Activated CD4-positive, CD25-positive, alpha-beta regulatory T cell treated with anti-CD3 and anti-CD28 coated beads, Interleukin-2, amount 50 U/mL, for 16 hours (primary cell): ENCODE data around the gene TUBGCP3.

Source experiments
- DNase-seq: peaks from one replicate; pipeline ENCODE4 v3.0.0-alpha.2; 2020; ENCODE audit warnings: low read depth, low spot score

The TUBGCP3 gene

DNA sequence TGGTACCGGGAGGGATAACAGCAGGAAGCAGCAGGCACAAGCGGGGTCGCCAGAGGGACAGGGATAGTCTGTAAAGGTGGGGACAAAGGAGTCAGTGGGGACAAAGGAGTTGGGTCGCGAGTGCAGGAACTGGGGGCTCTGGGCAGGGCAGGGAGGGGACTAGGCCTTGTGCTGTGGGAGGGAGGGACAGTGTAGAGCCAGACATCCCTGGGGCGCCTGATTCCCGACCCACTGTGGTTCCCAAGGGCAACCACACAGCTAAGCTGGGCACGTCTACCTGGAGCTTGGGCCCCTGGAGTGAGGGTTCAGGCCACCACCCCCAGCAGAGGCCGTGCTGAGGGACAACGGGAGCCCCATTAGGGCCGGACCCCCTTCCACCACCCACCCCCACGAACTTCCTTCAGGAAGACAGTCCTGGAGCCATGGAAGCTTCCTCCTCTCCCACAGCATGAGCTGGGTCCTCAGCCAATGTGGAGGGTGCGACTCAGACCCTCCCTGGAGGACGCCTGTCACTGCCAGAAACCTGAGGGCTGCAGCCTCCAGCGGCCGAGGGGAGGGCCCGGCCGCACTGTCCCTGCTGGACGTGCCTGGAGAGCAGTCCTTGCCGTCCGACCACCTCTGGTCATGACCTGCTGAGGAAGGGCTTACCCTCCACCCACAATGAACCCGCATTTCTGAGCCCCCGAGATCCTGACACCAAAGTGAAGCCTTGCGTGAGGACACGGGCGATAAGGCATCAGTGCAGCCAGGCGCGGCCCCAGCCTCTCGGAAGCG, 133.9 kb downstream of the TUBGCP3 start:
- DNase-seq: no peak

DNA sequence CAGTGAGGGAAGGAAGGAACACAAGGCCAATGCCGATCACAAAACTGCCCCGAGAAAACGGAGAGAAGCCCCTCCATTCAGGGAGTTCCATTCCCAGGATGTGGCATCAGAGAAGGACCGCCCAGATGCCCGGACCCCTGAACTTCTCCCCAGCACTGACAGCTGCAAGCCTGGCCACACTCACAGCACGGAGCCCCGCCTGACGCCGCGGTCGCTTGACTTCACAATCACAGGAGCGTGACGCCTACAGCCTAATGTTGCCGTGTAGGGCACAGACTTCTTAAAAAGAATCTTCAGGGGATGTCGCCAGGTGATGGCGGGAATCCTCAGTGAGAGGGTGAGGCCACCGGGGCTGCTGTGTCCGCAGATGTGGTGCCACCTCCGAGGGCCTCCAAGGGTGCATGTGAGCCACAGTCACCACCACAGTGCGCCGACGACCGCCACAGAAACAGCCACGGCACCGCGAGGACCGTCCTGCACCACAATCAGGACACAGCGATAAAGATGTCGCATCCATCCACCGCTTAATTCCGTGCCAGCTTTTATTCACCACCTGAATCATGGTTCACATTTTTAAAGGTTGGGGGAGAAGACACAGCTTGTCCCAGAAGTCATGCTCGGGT, 134.6 kb downstream of the TUBGCP3 start:
- no peak for DNase-seq

DNA sequence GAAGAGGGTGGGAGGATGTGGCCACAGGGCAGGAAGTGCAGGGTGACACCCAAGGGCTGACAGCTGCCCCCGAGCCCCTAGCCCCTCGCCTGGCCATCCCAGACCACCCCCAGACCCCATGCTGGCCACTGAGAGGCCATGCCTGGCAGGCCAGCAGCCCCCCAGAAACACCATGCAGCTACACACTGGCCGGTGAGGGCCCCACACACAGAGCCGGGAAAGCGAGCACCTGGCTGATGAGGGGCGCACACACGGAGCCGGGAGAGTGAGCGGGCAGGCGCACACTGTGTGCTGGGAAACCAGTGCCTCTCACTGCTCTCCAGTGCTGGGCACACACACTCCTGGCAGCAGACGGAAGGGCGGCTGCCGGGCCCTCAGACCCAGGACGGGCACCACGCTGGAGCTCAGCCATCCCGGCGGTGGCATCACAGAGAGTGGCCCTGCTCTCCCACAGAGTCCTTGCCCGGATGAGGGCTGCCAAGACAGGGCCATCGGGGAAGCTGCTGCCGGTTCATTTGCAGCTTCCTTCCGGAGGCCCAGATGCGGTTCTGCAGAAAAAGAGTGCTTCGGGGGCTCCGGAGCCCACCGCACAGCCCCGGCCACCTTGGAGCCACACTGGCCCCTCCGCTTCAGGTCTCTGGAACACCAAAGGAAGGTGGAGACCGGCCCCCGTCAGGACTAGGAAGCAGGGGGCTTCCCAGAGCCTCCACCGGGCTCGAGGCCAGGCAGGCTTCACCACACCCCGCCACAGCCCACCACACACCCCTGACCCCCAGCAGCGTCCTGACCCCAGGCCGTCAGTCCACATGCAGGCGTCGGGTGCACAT, 135.4 kb downstream of the TUBGCP3 start:
- no peak for DNase-seq

DNA sequence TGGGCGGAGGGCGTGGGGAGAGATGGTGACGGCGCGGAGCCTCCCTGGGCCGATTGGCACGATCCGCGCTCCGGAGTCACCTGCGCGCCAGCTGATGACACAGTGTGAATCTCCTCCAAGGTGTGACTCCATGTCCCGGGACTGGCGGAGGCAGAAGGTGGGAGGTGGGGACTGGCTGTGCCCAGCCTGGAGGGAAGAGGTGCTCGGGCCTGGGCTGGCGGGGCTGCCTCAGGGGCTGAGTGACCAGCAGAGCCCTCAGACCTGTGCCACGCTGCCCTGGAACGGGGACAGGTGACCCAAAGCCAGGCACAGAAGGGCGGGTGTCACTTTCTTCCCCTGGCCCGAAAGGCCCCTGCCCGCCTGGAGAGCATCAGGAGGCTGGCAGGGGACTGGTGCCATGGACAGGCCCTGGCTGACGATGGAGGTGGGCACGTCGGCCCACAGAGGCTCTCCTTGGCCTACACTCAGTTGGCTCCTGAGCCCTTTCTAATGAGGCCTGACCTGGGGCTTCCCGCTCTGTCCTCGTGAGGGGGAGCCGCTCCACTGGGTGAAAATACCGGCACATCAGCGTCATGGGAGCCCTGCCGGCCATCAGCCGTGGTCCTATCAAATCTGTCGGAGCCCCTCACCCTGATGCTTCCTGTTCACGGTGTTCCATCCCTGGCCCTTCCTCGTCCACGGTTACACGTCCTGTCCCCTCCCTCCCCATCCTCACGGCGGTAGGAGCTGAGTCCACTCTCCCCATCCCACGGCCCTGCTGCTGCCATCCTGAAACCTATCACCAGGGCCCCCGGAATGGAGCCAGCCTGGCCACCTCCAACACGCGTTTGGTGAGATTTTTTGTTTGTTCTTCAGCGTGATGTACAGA, 136.2 kb downstream of the TUBGCP3 start:
- no peak for DNase-seq

DNA sequence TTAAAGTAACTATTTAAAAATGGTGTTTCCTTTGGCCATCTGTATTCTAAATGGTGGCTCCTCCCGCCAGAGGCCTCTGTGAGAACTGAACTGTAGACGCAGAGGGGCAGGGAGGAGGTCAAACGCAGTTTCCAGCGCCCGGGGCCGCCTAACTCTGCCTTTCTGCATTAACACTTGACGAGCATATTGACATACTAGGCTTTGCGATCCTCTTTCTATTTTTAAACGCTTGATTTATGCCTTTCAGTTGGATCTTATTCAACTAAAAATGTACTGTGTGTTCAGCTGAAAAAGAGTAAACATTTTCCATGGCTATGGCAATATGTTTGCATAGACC, 137.1 kb downstream of the TUBGCP3 start:
- no peak for DNase-seq

DNA sequence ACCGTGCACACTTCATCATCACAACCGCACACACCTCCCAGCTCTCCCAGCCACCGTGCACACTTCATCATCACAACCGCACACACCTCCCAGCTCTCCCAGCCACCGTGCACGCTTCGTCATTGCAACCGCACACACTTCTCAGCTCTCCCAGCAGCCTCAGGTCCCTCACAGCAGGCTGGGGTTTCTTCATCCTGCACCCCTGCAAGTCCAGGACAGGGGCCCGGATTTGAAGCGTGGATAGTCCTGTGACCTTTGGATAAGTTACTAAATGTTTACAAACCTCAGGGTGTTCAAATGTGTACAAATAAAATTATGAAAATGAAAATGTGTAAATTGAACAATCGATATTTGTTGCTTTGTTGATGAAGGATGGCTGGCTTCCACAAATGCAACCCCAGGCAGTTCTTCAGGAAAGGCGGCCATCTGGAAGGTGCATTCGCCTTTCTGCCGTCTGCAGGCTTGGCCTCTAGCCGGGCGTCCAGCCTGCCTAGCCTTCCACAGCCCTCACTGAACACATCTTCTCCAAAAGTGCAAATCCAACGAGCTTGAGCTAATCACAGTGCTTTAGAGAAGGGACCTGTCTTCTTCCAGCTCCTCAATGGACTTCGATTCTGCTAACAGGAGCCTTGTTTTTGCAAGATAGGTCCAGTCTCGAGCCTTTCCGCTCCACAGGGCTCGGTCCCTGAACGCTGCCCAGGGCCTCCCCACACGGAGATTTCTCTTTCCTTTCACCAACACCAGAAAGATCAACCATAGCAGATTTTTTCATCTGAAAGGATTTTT, 137.6 kb downstream of the TUBGCP3 start:
- no peak for DNase-seq

DNA sequence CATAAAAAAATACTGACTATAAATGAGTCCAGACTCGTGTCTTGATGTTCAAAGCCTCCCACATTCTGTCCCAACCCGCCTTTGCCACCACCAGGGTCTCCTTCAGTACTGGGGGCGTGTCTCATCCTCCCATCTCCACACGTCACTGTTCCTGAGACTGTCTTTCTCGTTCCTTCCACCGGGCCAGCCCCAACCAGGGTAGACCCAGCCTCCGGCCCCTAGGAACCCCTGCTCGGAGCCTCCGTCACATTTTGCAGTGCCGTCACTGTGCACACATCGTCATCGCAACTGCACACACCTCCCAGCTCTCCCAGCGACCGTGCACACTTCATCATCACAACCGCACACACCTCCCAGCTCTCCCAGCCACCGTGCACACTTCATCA, 138.4 kb downstream of the TUBGCP3 start:
- DNase-seq: no peak

DNA sequence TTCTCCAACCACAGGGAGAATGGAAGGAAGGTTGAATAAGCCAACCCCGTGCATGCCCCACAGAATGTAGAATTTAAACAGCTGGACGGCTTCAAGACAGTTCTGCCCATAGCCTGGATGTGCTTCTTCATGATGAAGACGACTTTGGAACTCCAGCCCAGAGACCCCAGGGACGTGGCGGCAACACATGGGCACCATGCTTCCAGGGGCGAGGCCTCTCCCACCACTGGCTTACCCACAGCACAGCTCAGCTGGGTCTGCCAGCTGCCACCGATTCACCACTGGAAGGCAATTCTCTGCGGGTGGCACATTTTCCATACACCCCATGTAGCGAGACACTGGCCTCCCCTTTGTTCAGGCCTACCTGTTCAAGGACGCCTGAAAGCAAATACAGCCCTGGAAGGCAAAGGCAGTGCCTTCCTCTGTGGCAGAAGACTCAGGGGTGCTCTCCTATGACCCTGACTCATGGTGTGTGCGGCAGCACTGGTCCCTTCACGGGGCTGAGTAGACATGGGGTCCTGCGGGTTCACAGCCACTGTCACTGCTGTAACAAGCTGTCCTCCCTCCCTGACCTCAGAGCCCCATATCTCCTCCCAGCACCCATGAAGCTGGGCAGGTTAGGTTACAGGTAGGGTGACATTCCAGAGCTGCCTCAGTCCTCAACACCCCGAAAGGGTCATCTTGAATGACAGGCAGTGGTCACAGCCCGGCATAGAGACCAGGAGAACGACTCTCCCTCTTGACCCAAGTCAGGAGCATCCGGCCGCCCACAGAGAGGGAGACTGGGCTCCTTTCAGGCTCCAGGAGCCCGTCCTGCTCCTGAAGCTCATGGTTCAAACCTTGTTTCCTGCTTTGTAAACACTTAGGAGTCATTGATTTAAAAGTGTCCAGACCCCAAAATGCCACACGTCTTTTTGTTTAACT, 139.1 kb downstream of the TUBGCP3 start:
- DNase-seq: no peak

DNA sequence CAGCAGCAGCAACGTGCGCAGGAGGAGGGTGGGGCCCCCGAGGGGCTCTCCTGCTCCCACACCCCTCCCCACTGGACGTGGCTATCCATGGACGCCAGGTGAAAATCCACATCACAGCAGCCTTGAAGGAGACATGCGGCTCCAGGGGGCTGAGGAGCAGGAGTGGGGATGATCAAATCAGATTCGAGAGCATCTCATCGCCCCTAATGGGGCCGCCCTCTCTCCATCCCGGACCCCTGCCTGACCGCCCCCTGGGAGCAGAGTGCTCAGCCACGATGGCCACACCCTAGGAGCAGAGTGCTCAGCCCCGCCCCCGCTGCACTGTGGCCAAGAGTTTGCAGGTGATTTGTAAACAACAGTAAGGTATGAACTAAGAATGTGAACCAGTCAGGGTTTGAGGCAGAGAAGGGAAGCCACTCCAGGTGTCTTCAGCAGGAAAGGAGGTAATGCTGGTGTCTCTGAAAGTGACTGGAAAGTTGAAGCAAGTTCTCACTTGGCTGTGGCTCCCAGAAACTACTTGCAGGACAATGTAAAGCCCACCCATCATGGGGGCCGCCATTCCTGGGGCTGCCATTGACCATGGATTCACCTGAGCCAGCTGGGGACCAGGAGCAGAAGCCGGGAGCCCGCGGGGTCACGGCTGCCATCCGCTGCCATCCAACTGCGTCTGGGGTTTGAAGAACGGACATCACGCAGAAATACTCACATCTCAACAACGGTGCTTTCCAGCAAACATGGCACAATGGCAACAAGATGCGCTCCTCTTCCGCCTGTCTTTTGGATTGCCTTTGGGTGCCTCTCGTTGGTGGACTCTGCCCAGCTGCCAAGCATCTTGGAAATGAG, 140.0 kb downstream of the TUBGCP3 start:
- no peak for DNase-seq

DNA sequence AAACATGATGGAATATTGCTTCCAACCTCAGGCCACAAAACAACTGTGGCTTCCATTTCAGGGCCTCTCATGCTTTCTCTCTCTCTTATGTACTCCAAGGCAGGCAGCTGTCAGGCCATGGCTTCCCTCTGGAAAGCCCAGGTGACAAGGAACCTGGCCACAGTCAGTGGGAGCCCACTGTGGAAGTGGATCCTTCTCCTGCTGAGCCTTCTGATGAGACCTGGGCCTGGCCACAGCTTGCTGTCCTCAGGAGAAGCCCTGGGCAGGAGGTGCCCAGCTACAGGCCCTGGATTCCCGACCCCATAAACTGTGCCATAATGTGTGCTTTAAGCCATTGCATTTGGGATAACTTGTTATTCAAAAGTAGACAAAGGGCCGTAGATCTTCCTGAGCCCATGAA, 140.6 kb downstream of the TUBGCP3 start:
- no peak for DNase-seq

DNA sequence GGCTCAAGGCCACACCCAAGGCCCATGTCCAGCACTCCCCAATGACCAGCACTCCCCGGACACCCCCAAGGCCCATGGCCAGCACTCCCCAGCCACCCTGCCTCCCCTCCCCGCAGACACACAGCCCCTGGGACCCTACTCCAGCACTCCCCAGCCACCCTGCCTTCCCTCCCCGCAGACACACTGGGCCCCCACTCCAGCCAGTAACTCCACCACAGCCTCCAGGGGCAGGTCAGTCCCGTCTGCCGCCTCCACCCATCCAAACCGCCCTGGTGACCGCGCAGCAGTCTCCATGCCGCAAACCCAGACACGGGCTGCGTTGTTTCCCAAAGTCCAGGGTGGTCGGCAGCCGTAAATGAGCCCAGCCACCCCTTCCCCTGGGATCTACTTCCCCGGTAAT, 141.1 kb downstream of the TUBGCP3 start:
- no peak for DNase-seq

DNA sequence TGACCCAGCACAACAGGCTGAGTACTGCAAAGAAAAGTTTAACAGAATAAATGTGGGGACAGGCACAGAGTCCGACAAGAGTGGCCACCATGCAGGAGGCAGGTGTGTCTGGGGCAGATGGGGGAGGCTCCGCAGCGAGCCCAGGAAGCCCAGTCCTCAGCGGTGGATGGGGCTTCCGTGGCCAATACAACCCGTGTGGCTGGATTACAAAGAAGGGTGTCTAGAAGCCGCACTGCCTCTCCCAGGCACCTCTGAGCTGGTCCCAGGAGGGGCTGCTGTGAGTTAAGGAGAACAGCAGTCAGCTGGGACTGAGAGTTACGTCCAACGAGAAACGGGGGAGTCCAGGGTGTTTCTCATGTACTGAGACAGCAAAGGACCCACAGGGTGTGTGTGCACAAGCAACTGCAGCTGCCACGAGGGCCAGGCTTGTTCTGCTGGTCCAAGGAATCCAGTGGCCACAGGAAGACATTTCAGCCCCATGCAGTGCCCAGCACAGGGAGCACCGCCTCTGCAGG, 141.5 kb downstream of the TUBGCP3 start:
- no peak for DNase-seq

DNA sequence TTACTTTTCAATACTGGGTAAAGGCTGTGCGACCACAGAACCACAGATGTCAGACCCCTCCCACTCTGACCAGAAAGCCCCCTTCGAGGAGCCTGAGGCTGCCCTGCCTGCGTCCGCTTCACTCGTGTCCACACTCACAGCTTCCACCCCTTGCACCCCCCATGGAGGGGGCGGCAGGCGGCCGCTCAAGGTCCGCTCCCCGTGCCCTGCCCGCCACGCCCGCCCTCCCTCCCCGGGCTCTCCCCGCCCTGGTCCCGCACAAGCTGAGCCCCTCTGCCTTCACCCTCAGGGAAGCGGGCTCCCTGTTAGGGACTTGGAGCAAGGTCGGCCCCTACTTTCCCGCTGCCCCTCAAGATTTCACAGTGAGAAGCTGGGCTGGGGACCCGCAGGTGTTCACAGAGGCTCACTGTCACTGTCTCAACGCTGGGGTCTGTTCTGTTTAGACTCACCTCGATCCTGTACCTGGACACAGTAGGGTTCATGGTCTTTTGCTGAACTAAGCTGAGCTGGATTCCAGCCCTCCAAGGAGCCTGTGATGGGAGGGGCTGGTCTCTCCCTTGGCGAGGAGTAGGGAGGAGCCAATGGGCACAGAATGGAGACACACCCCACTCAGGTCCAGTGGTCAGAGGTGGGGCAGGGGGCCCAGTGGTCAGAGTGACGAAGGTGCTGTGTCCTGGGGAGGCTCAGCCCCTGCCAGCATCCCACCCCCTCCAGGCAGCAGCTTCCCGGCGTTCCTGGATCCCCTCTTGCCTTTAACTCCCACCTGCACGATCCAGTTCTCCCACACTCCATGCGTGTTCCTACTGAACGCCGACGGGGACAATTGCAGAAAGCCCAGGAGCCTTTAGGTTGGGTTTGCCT, 142.3 kb downstream of the TUBGCP3 start:
- DNase-seq: no peak

DNA sequence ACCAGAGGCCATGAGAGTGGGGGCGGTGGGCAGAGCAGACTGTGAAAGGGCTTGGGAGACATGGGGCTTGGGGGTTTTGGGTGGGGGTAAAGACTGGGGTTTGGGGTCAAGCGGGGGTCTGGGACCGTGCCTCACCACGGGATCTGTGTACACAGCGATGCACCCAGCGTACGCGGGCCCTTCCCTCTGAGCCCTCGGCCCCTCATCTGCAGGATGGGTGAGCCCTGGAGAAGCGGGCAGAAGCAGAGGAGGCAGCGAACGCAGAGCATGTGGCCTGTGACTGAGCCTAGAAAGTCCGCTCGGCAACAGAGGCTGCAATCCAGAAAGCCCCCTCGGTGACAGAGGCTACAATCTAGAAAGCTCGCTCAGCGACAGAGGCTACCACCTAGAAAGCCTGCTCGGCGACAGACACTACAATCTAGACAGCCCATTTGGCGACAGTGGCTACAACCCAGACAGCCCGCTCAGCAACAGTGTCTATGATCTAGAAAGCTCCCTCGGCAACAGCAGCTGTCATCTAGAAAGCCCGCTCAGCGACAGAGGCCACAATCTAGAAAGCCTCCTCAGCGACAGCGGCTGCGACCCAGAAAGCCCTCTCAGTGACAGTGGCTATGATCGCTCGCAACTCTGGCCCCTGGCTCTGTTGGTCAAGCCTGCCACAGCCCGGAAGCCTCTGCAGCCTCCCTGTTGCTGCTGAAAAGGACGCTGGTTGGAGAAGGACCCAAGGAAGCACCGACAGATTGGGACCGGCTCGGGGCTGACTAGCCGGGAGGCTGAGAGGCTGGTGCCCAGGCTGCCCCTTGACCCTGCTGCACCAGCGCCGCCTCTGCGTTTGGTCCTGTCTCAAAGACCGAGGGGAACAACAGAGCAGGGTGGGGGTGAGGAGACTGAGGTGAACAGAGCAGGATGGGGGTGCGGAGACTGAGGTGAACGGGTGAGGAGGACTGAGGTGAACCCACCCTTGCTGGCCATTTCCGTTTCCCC, 143.2 kb downstream of the TUBGCP3 start:
- no peak for DNase-seq

DNA sequence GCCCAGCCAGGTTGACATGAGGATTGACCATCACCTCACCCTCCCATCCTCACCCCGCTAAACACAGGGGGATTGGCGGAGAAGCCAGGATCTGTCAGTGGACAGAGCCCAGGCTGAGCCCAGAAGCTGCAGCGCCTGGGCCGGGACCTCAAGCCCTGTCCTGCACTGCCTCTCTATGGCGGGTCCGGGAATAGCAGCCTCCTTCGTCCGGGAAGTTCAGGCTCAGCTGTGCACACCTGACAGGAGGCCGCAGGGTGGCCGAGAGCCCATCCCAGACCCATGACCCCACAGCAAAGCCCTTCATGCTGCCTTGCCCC, 144.0 kb downstream of the TUBGCP3 start:
- DNase-seq: no peak

DNA sequence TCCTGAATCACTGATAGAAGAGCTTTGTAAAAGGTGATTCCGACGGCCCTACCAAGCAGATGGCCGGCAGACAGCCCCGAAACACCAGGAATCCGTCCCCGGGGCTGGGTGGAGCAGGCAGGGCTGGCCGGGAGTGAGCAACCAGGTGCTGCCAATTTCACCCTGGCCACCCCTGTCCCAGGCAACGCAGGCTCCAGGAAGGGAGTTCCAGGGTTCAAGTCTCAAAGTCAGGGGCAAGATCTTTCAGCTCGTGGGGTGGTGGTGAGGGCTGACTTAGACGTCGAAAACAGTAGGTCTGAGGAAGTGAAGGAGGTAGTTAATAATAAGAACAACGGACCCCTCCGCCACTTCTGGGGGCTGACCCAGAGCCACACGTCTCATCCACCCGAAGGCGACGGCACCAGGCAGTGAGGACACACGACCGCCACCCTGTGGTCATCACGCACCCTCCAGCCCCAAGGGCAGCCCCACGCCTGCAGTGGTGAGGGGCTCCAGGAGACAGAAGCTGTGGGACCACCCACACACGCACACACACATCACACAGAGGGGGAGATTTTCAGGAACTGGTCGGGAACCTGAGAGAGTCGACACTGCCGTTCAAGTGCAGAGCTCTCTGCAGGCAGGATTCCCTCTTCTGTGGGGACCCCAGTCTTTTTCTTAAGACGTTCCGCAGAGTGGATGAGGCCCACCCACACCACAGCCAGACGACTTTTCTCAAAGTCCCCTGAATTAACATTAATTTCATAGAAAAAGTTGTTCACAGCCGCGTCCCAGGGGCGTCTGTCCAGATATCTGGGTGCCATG, 144.6 kb downstream of the TUBGCP3 start:
- no peak for DNase-seq
